IMR-90 (cell line): ENCODE data around the gene RASSF4. TPM values are rescaled to one million over a fixed set of nuclear protein-coding genes. Genes with fewer than 3 reads are reported as not detected.

Source experiments
- ATAC-seq: fragments of 200-7000 bp; cut with Tn5 transposase; 2 replicates; pipeline ENCODE4 v1.9.1; 2020; ENCODE audit warnings: low read depth, mild to moderate bottlenecking, moderate library complexity
- BruUV-seq: library from RNA; stranded (reverse); fragments of 400-500 nt; replicated peaks from 2 replicates; lab custom pipeline; 2021; lab: Mats Ljungman, UMichigan
- CTCF ChIA-PET: fragments of 300-600 bp; formaldehyde crosslinking; extraction: SDS; loops from one replicate; lab custom pipeline; 2021; ENCODE audit warnings: antibody characterized with exemption; lab: Yijun Ruan, JAX
- POLR2A ChIA-PET: fragments of 300-600 bp; sonication (Branson Sonifier 250); formaldehyde crosslinking; loops from one replicate; lab custom pipeline; 2022; ENCODE audit warnings: antibody characterized with exemption; ENCODE audit not compliant: unreplicated experiment; lab: Charles Lee
- DNase-seq: peaks from one replicate; pipeline ENCODE4 v3.0.0; 2013
- H2AFZ ChIP-seq: replicated peaks from 2 replicates; pipeline ENCODE3; 2013; ENCODE audit warnings: low read length, mild to moderate bottlenecking; ENCODE audit not compliant: poor library complexity
- H2AK5ac ChIP-seq: 2 replicates; pipeline ENCODE4 v1.6.1; 2013; ENCODE audit warnings: low read depth, low read length, inconsistent platforms
- H2AK9ac ChIP-seq: replicated peaks from 2 replicates; pipeline ENCODE3; 2013; ENCODE audit warnings: mild to moderate bottlenecking, low read depth, low read length, moderate library complexity; ENCODE audit not compliant: poor library complexity
- H2BK120ac ChIP-seq: 2 replicates; pipeline ENCODE4 v1.6.1; 2013; ENCODE audit warnings: low read depth, low read length, inconsistent platforms
- H2BK15ac ChIP-seq: 3 replicates; pipeline ENCODE4 v1.6.1; 2013; ENCODE audit warnings: low read depth, low read length, inconsistent platforms
- H2BK20ac ChIP-seq: 2 replicates; pipeline ENCODE4 v1.6.1; 2013; ENCODE audit warnings: low read depth, mild to moderate bottlenecking, inconsistent platforms, low read length, moderate library complexity
- H2BK5ac ChIP-seq: 2 replicates; pipeline ENCODE4 v1.6.1; 2013; ENCODE audit warnings: mild to moderate bottlenecking, low read depth, low read length, inconsistent platforms; ENCODE audit not compliant: poor library complexity, severe bottlenecking
- H3K14ac ChIP-seq: replicated peaks from 2 replicates; pipeline ENCODE4 v1.6.1; 2013; ENCODE audit warnings: low read depth, low read length, inconsistent platforms
- H3K18ac ChIP-seq: 2 replicates; pipeline ENCODE4 v1.6.1; 2013; ENCODE audit warnings: low read depth, low read length, control low read depth
- H3K23ac ChIP-seq: 2 replicates; pipeline ENCODE4 v1.6.1; 2013; ENCODE audit warnings: low read depth, low read length, inconsistent platforms
- H3K27ac ChIP-seq: 2 replicates; pipeline ENCODE4 v1.5.1; 2013; ENCODE audit warnings: mild to moderate bottlenecking, control low read depth, low read length; ENCODE audit not compliant: insufficient read depth
- H3K27me3 ChIP-seq: 2 replicates; pipeline ENCODE4 v1.6.1; 2013; ENCODE audit warnings: low read length; ENCODE audit not compliant: control insufficient read depth, insufficient read depth
- H3K36me3 ChIP-seq: 2 replicates; pipeline ENCODE4 v1.6.1; 2013; ENCODE audit warnings: low read length, mixed read lengths; ENCODE audit not compliant: control insufficient read depth, insufficient read depth
- H3K4ac ChIP-seq: 2 replicates; pipeline ENCODE4 v1.6.1; 2013; ENCODE audit warnings: low read depth, low read length, inconsistent platforms
- H3K4me1 ChIP-seq: 2 replicates; pipeline ENCODE4 v1.6.1; 2013; ENCODE audit warnings: low read length, mixed read lengths; ENCODE audit not compliant: control insufficient read depth, insufficient read depth
- H3K4me2 ChIP-seq: 2 replicates; pipeline ENCODE4 v1.6.1; 2013; ENCODE audit warnings: low read depth, mild to moderate bottlenecking, control low read depth, low read length, moderate library complexity
- H3K4me3 ChIP-seq: 2 replicates; pipeline ENCODE4 v1.5.1; 2013; ENCODE audit warnings: low read depth, mild to moderate bottlenecking, control low read depth, low read length, moderate library complexity; ENCODE audit not compliant: insufficient read depth
- H3K56ac ChIP-seq: 2 replicates; pipeline ENCODE4 v1.6.1; 2013; ENCODE audit warnings: low read length, inconsistent platforms; ENCODE audit not compliant: insufficient read depth; ENCODE audit errors: extremely low read depth
- H3K79me1 ChIP-seq, 2 experiments: 2 replicates each; pipeline ENCODE4 v1.6.1; 2013; ENCODE audit warnings: low read length in 2 of 2, inconsistent platforms in 1 of 2, low read depth in 1 of 2
- H3K9ac ChIP-seq: 2 replicates; pipeline ENCODE4 v1.6.1; 2013; ENCODE audit warnings: low read depth, low read length, control low read depth
- H3K9me1 ChIP-seq: 2 replicates; pipeline ENCODE4 v1.6.1; 2013; ENCODE audit warnings: low read length, inconsistent platforms; ENCODE audit not compliant: insufficient read depth
- H3K9me3 ChIP-seq: 2 replicates; pipeline ENCODE4 v1.6.1; 2013; ENCODE audit warnings: low read length; ENCODE audit not compliant: control insufficient read depth, insufficient read depth
- H4K20me1 ChIP-seq: 2 replicates; pipeline ENCODE4 v1.6.1; 2013; ENCODE audit warnings: low read length, inconsistent platforms; ENCODE audit not compliant: insufficient read depth
- H4K5ac ChIP-seq: 2 replicates; pipeline ENCODE4 v1.6.1; 2013; ENCODE audit warnings: mild to moderate bottlenecking, low read depth, low read length, control low read depth
- H4K8ac ChIP-seq, 2 experiments: 2 replicates each; pipeline ENCODE4 v1.6.1; 2013; ENCODE audit warnings: low read depth in 2 of 2, low read length in 2 of 2, control low read depth in 1 of 2, inconsistent platforms in 1 of 2
- H4K91ac ChIP-seq: 2 replicates; pipeline ENCODE4 v1.6.1; 2013; ENCODE audit warnings: low read depth, low read length, inconsistent platforms; ENCODE audit not compliant: insufficient read depth
- BHLHE40 ChIP-seq: fragments of 150-350 bp; IDR thresholded peaks from 2 replicates; pipeline ENCODE4 v1.6.1; 2016; ENCODE audit warnings: mild to moderate bottlenecking, low read depth, low read length
- CEBPB ChIP-seq: IDR thresholded peaks from 2 replicates; pipeline ENCODE4 v1.6.1; 2012; ENCODE audit warnings: low read depth, low read length, improper control_type of control experiment
- CHD1 ChIP-seq: IDR thresholded peaks from 2 replicates; pipeline ENCODE4 v1.6.1; 2012; ENCODE audit warnings: low read depth, low read length, improper control_type of control experiment
- CTCF ChIP-seq: conservative IDR thresholded peaks from 2 replicates; pipeline ENCODE4 v1.5.1; 2012; ENCODE audit warnings: mild to moderate bottlenecking, low read depth, low read length, improper control_type of control experiment
- ELK1 ChIP-seq: fragments of 150-350 bp; IDR thresholded peaks from 2 replicates; pipeline ENCODE4 v1.6.1; 2016; ENCODE audit warnings: low read depth, mild to moderate bottlenecking, low read length, moderate library complexity, borderline replicate concordance
- MAFK ChIP-seq: IDR thresholded peaks from 2 replicates; pipeline ENCODE4 v1.6.1; 2012; ENCODE audit warnings: low read depth, low read length, improper control_type of control experiment
- MXI1 ChIP-seq: IDR thresholded peaks from 2 replicates; pipeline ENCODE4 v1.6.1; 2012; ENCODE audit warnings: low read depth, mild to moderate bottlenecking, low read length, moderate library complexity, borderline replicate concordance
- RAD21 ChIP-seq: IDR thresholded peaks from 2 replicates; pipeline ENCODE4 v1.6.1; 2012; ENCODE audit warnings: low read length, improper control_type of control experiment
- RFX5 ChIP-seq: IDR thresholded peaks from 2 replicates; pipeline ENCODE4 v1.8.0; 2012; ENCODE audit warnings: low read depth, mild to moderate bottlenecking, low read length, moderate library complexity
- SMC3 ChIP-seq: fragments of 150-350 bp; IDR thresholded peaks from 2 replicates; pipeline ENCODE4 v1.6.1; 2016; ENCODE audit warnings: low read depth, mild to moderate bottlenecking, antibody characterized with exemption, low read length, moderate library complexity
- WGBS, 2 experiments: methylation state at CpG; one replicate each; pipeline versions ENCODE4 v1.1.5 to v1.1.7; 2013; ENCODE audit warnings: missing lambda C conversion rate in 2 of 2; ENCODE audit not compliant: insufficient read length in 1 of 2; ENCODE audit errors: extremely low coverage in 2 of 2; 5-methylcytosine and 5-hydroxymethylcytosine counted together
- dilution Hi-C: fragments of 300-500 bp; cut with HindIII; formaldehyde crosslinking; loops from one replicate; pipeline ENCODE4 v1.14.3; 2018; ENCODE audit warnings: low sequenced_read_pairs; ENCODE audit not compliant: unreplicated experiment
- in situ Hi-C: fragments of 300-500 bp; cut with MboI; formaldehyde crosslinking; loops from 3 replicates; pipeline ENCODE4 v1.14.3; 2019; ENCODE audit warnings: low sequenced_read_pairs, inconsistent platforms, mixed read lengths
- intact Hi-C: fragments of 100-400 bp; cut with micrococcal nuclease; formaldehyde crosslinking; loops from 2 replicates; pipeline ENCODE4 v1.10.0; 2022
- polyA plus RNA-seq, 3 experiments: library from polyadenylated mRNA; depleted of rRNA; stranded (reverse); fragments of >200 nt; gene quantifications; 2 replicates each; pipeline ENCODE4 v1.2.3, GENCODE V29; 2012; ENCODE audit warnings: low replicate concordance in 1 of 3
- total RNA-seq: library from RNA; depleted of rRNA; stranded (reverse); fragments of >200 nt; gene quantifications from 2 replicates; pipeline ENCODE4 v1.2.3, GENCODE V29; 2012
- TF ChIP-seq, protein P1 (sequence below): fragments of 150-350 bp; IDR thresholded peaks from 2 replicates; pipeline ENCODE4 v1.6.1; 2017; ENCODE audit warnings: mild to moderate bottlenecking, antibody characterized with exemption, low read length, low read depth

RASSF4 gene
- total and polyA plus RNA-seq, 2 of the 4 experiments (the other 2 are of a cell fraction), result 5.9 to 8.6 TPM

DNA sequence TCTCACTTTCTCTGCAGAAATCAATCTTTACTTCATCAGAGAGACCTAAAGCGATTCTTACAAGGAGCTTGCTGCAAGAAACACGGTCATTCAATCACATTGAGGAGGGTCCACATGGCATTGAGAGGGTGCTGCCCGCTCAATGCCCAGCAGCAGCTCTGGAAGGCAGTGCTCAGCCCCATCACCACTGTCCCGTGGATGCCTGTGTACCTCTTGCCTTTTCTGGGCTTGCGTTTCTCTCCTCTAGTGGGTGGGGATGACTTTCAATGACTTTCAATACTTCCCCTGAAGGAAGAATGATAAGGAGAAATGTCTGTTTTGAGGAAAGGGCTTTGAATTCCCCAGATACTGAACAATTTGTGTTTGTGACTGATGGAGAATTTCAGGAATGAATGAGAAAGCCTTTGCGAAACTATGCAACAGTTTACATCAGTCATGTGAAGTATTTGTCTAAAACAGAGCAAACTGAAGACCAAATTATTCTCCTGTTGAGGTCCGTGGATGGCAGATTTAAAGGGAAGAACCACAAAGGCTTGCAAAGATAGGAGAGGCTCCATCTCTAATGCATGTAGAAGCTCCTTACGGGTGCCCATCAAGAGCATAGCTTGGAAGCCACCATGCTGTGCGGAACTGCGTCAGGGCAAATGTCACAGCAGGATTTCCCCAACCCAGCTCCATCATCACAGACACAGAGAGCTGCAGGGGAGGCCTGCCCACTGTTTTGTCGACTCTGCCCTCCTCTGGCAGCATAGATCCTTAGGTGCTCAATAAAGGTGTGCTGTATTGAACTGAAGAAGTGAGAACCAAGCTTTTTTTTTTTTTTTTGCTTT lies 34.5 kb downstream of the RASSF4 start:
- H3K18ac ChIP-seq, result peak overlapping the region; percentile 99
- H2AK9ac ChIP-seq, result peak overlapping the region; percentile 89
- intact Hi-C loops (loop anchor here (1.0 kb wide), 1 partner anchor 8 kb away; no protein-coding TSS in a partner anchor), in situ Hi-C loops (loop anchor here (25.0 kb wide), 4 partner anchors 1018 to 1857 kb away; partner anchors contain the start of genes CSGALNACT2 and HNRNPF), dilution Hi-C loops (no loop called here)
- H3K4me2 ChIP-seq, result peak overlapping the region; percentile 59
- H3K9me3 ChIP-seq, result no peaks in the 10 kb centered on the region
- H2BK20ac ChIP-seq, result peak overlapping the region; percentile 98
- H3K36me3 ChIP-seq, result peaks cover 7% of the 10 kb centered on the region; the same call in 1 of the 2 replicates
- CTCF ChIA-PET, result interaction anchor here (0.6 to 1.0 kb wide), 3 partner anchors 61 to 1504 kb away, joined by 3 to 6 read pairs (median 5); no protein-coding TSS in a partner anchor
- peak overlapping the region; percentile 88 for H3K56ac ChIP-seq
- no peaks in the 10 kb centered on the region for H4K20me1 ChIP-seq
- BruUV-seq, result TSS peak; percentile 78
- ATAC-seq, result peak; percentile 58
- H3K4ac ChIP-seq, result peak overlapping the region; percentile 99
- H3K14ac ChIP-seq, result peak overlapping the region; percentile 95
- TF ChIP-seq ELK1 (no peak), MAFK (no peak), CTCF (no peak), CHD1 (no peak), RAD21 (no peak), RFX5 (no peak), MXI1 (no peak), BHLHE40 (peak; percentile 24; the same call in 1 of the 2 replicates), CEBPB (peak; percentile 84), SMC3 (no peak)
- TF ChIP-seq, protein P1, sequence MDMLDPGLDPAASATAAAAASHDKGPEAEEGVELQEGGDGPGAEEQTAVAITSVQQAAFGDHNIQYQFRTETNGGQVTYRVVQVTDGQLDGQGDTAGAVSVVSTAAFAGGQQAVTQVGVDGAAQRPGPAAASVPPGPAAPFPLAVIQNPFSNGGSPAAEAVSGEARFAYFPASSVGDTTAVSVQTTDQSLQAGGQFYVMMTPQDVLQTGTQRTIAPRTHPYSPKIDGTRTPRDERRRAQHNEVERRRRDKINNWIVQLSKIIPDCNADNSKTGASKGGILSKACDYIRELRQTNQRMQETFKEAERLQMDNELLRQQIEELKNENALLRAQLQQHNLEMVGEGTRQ, result no peak
- H3K9me1 ChIP-seq, result peaks cover 49% of the 10 kb centered on the region
- H3K79me1 ChIP-seq, result peaks cover 0 to 10% of the 10 kb centered on the region in 2 experiments; a peak in 1 of 4 replicates
- H3K27me3 ChIP-seq, result no peaks in the 10 kb centered on the region
- peak overlapping the region; percentile 99 for H2BK120ac ChIP-seq
- peak overlapping the region; percentile 98 for H4K91ac ChIP-seq
- POLR2A ChIA-PET, result interaction anchor here (0.5 to 1.3 kb wide), 2 partner anchors 15 to 259 kb away, joined by 3 to 5 read pairs; partner anchors contain the start of gene DEPP1
- H4K8ac ChIP-seq, result peak overlapping the region; percentile 92 to 96
- DNase-seq, result peak; percentile 78
- peak overlapping the region; percentile 98 for H2BK5ac ChIP-seq
- peak overlapping the region; percentile 77 for H3K9ac ChIP-seq
- peak overlapping the region; percentile 97; the same call in 2 of the 3 replicates for H2BK15ac ChIP-seq
- peaks cover 52% of the 10 kb centered on the region for H3K4me1 ChIP-seq
- no peak overlapping the region for H3K4me3 ChIP-seq
- H4K5ac ChIP-seq, result peak overlapping the region; percentile 96
- H2AK5ac ChIP-seq, result peak overlapping the region; percentile 98
- H2AFZ ChIP-seq, result peak overlapping the region; percentile 77
- H3K27ac ChIP-seq, result peak overlapping the region; percentile 99
- H3K23ac ChIP-seq, result peak overlapping the region; percentile 93
- 14% methylated on average over 2 of the region's 11 CpGs; no CpG with 5 or more reads in 1 of the 2 experiments for whole genome bisulfite sequencing, 2 experiments
